GM10248 (cell line): Measurements from ENCODE around the gene ARL15.

Experiments used
- CTCF ChIA-PET: fragments of 300-600 bp; sonication (Branson Sonifier 250); formaldehyde crosslinking; extraction: SDS; loops from one replicate; lab custom pipeline; 2021; ENCODE audit warnings: antibody characterized with exemption; lab: Yijun Ruan, JAX
- POLR2A ChIA-PET: fragments of 350-650 bp; sonication (Branson Sonifier 250); formaldehyde crosslinking; extraction: SDS; loops from one replicate; lab custom pipeline; 2020; ENCODE audit warnings: antibody characterized with exemption; lab: Yijun Ruan, JAX
- DNase-seq: peaks from one replicate; pipeline ENCODE4 v3.0.0; 2012; ENCODE audit errors: extremely low spot score
- CTCF ChIP-seq: IDR thresholded peaks from 2 replicates; pipeline ENCODE4 v1.5.1; 2012; ENCODE audit warnings: mild to moderate bottlenecking, low read depth; ENCODE audit errors: extremely low read depth, missing control alignments, control extremely low read depth

ARL15 gene

GRCh38 chr5:54146390-54146789 lies 164.0 kb downstream of the ARL15 start:
- ChIA-PET CTCF (interaction anchor here (1.3 kb wide), 1 partner anchor 83 kb away, joined by 4 read pairs; no protein-coding TSS in a partner anchor), POLR2A (no interaction called here)
- DNase-seq: no peak
- no peak for TF ChIP-seq CTCF

- ChIA-PET CTCF (no interaction called here), POLR2A (no interaction called here)
- DNase-seq: no peak
- TF ChIP-seq CTCF: no peak
These were observed 170.0 kb downstream of the ARL15 start for GRCh38 chr5:54140247-54140840.

- no peak for TF ChIP-seq CTCF
- POLR2A ChIA-PET: no interaction called here
- DNase-seq: no peak
- CTCF ChIA-PET: interaction anchor here (1.0 to 1.3 kb wide), 2 partner anchors 13 to 23 kb away, joined by 3 to 6 read pairs; no protein-coding TSS in a partner anchor
These were observed 173.6 kb downstream of the ARL15 start for GRCh38 chr5:54136516-54137440.

DNA sequence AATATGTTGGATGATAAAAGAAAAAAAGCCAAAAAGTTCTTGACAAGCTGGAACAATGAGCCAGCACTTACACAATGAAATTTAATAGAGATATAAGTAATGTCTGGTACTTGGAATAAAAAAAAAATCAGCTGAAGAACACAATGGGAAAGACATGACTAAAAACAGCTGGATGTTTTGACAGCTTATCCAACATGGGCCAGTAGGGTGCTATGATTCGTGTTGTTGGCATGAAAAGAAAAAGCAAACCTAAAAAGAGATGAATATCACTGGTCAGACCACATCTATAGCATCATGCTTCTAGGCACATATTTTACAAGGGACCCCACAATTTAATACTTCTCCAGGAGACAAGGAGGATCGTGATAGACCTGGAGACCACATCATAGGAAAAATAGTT lies 175.3 kb downstream of the ARL15 start:
- no peak for TF ChIP-seq CTCF
- ChIA-PET CTCF (interaction anchor here (1.2 to 1.3 kb wide), 3 partner anchors 9 to 14 kb away, joined by 3 read pairs; no protein-coding TSS in a partner anchor), POLR2A (no interaction called here)
- no peak for DNase-seq

DNA sequence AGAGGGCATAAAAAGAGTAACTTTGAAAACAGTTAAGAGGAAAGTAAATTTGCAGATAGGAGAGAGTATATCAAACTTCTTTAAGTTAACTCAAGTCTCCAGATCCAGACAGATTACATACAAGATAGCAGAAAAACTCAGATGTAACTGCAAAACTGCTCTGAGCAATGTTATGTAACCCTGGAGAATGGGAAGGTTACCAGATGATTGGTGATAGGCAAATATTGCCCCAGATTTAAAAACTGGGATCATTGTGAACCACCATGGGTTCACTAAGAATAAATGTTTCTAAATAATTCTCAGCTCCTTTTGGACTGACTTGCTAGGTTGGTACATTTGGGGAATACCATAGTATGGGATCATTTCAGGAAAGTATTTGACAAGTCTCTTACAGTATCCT lies 176.5 kb downstream of the ARL15 start:
- TF ChIP-seq CTCF: no peak
- POLR2A ChIA-PET: no interaction called here
- no peak for DNase-seq
- CTCF ChIA-PET: interaction anchor here (1.3 kb wide), 2 partner anchors 11 to 13 kb away, joined by 3 read pairs; no protein-coding TSS in a partner anchor

DNA sequence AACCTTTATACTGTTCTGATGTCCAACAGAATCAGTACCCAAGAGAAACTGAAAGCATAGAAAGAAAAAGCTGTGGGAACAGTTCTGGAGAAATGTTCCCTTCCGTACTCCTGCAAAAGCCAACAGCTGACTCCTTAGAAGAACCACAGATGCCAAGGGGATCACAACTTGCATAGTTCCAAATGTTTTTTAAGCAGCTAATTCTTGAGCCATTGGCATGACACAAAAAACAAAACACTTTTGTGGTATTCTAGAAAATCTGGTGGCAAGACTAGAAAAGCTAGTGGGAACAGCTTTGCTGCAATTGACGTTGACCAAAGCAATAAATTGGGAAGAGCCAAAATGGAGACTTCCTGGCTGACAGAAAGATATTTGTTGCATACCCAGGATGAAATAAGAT lies 189.9 kb downstream of the ARL15 start:
- CTCF ChIA-PET: interaction anchor here (1.2 to 1.3 kb wide), 2 partner anchors 8 to 14 kb away, joined by 3 read pairs; no protein-coding TSS in a partner anchor
- POLR2A ChIA-PET: no interaction called here
- TF ChIP-seq CTCF: no peak
- no peak for DNase-seq
